WTC11 (cell line): ENCODE data around the gene ZNHIT3. TPM values are rescaled to one million over a fixed set of nuclear protein-coding genes. Genes with fewer than 3 reads are reported as not detected.
A peak's percentile ranks its signal among the peaks of the same experiment; 100 is the strongest.

Source experiments
- ATAC-seq: fragments of 200-7000 bp; cut with Tn5 transposase; 2 replicates; pipeline ENCODE4 v1.10.0; 2021; ENCODE audit warnings: mild to moderate bottlenecking, moderate library complexity
- CTCF ChIA-PET: fragments of 300-600 bp; sonication (Branson Sonifier 250); formaldehyde crosslinking; loops from one replicate; lab custom pipeline; 2021; ENCODE audit warnings: antibody characterized with exemption; lab: Charles Lee
- POLR2A ChIA-PET: fragments of 350-600 bp; sonication (Branson Sonifier 250); formaldehyde crosslinking; loops from one replicate; lab custom pipeline; 2021; ENCODE audit warnings: antibody characterized with exemption; lab: Charles Lee
- DNase-seq: peaks from one replicate; pipeline ENCODE4 v3.0.0; 2021; ENCODE audit warnings: low spot score
- H3K27ac Mint-ChIP-seq: 2 replicates; pipeline ENCODE4 v1.8.0; 2021; ENCODE audit warnings: mixed read lengths
- H3K27me3 Mint-ChIP-seq: 2 replicates; pipeline ENCODE4 v1.8.0; 2021; ENCODE audit warnings: low read depth, mild to moderate bottlenecking, moderate library complexity, mixed read lengths
- H3K36me3 Mint-ChIP-seq: 2 replicates; pipeline ENCODE4 v1.8.0; 2021; ENCODE audit warnings: mixed read lengths
- H3K4me1 Mint-ChIP-seq: 2 replicates; pipeline ENCODE4 v1.8.0; 2022; ENCODE audit warnings: mixed read lengths
- H3K4me3 Mint-ChIP-seq: 2 replicates; pipeline ENCODE4 v1.8.0; 2021; ENCODE audit warnings: mild to moderate bottlenecking, moderate library complexity, mixed read lengths
- H3K9me3 Mint-ChIP-seq: 2 replicates; pipeline ENCODE4 v1.8.0; 2021; ENCODE audit warnings: mixed read lengths
- ATF1 ChIP-seq: sonication (generic); formaldehyde crosslinking; IDR thresholded peaks from 2 replicates; pipeline ENCODE4 v1.8.1; 2023; ENCODE audit warnings: mild to moderate bottlenecking, moderate library complexity, missing genetic modification reagents
- CBFB ChIP-seq: sonication (generic); formaldehyde crosslinking; IDR thresholded peaks from 2 replicates; pipeline ENCODE4 v1.8.1; 2022; ENCODE audit warnings: mild to moderate bottlenecking, low read depth, missing genetic modification reagents
- CDX4 ChIP-seq: fragments of 250-450 bp; sonication (Bioruptor Pico); IDR thresholded peaks from 2 replicates; pipeline ENCODE4 v1.9.0; 2021; ENCODE audit warnings: moderate library complexity, mild to moderate bottlenecking, inconsistent platforms, borderline replicate concordance
- CREB1 ChIP-seq: sonication (generic); formaldehyde crosslinking; IDR thresholded peaks from 2 replicates; pipeline ENCODE4 v1.8.0; 2023; ENCODE audit warnings: mild to moderate bottlenecking, missing genetic modification reagents
- E2F5 ChIP-seq: sonication (generic); formaldehyde crosslinking; IDR thresholded peaks from 2 replicates; pipeline ENCODE4 v1.8.1; 2022; ENCODE audit warnings: mild to moderate bottlenecking, moderate library complexity, missing genetic modification reagents
- FOXP1 ChIP-seq: sonication (generic); formaldehyde crosslinking; IDR thresholded peaks from 2 replicates; pipeline ENCODE4 v1.8.0; 2022; ENCODE audit warnings: missing genetic modification reagents, mild to moderate bottlenecking, moderate library complexity, borderline replicate concordance
- HMGXB4 ChIP-seq: sonication (generic); formaldehyde crosslinking; IDR thresholded peaks from 2 replicates; pipeline ENCODE4 v1.8.1; 2023; ENCODE audit warnings: mild to moderate bottlenecking, moderate library complexity, missing genetic modification reagents
- IRF1 ChIP-seq: sonication (generic); formaldehyde crosslinking; IDR thresholded peaks from 2 replicates; pipeline ENCODE4 v1.8.0; 2023; ENCODE audit warnings: missing genetic modification reagents
- JAZF1 ChIP-seq: fragments of 250-450 bp; sonication (Bioruptor Pico); IDR thresholded peaks from 2 replicates; pipeline ENCODE4 v1.9.0; 2021; ENCODE audit warnings: moderate library complexity, mild to moderate bottlenecking, inconsistent platforms
- OVOL2 ChIP-seq: fragments of 250-450 bp; sonication (Bioruptor Pico); IDR thresholded peaks from 2 replicates; pipeline ENCODE4 v1.9.0; 2021; ENCODE audit warnings: mild to moderate bottlenecking, borderline replicate concordance
- PRDM15 ChIP-seq: sonication (generic); formaldehyde crosslinking; IDR thresholded peaks from 2 replicates; pipeline ENCODE4 v1.8.0; 2022; ENCODE audit warnings: missing genetic modification reagents
- RELA ChIP-seq: sonication (generic); formaldehyde crosslinking; IDR thresholded peaks from 2 replicates; pipeline ENCODE4 v1.8.1; 2022; ENCODE audit warnings: missing genetic modification reagents, mild to moderate bottlenecking, borderline replicate concordance
- SMAD4 ChIP-seq: sonication (generic); formaldehyde crosslinking; IDR thresholded peaks from 2 replicates; pipeline ENCODE4 v1.8.0; 2022; ENCODE audit warnings: mild to moderate bottlenecking, missing genetic modification reagents
- STAT6 ChIP-seq: sonication (generic); formaldehyde crosslinking; conservative IDR thresholded peaks from 2 replicates; pipeline ENCODE4 v1.8.1; 2023; ENCODE audit warnings: mild to moderate bottlenecking, low read depth, missing genetic modification reagents, moderate library complexity
- TCF7 ChIP-seq: sonication (generic); formaldehyde crosslinking; IDR thresholded peaks from 2 replicates; pipeline ENCODE4 v1.8.0; 2022; ENCODE audit warnings: mild to moderate bottlenecking, low read depth, missing genetic modification reagents, moderate library complexity
- ZBTB21 ChIP-seq: sonication (generic); formaldehyde crosslinking; IDR thresholded peaks from 2 replicates; pipeline ENCODE4 v1.8.1; 2023; ENCODE audit warnings: mild to moderate bottlenecking, missing genetic modification reagents, borderline replicate concordance
- ZNF121 ChIP-seq: sonication (generic); formaldehyde crosslinking; IDR thresholded peaks from 2 replicates; pipeline ENCODE4 v1.8.0; 2023; ENCODE audit warnings: missing genetic modification reagents
- ZNF138 ChIP-seq: sonication (generic); formaldehyde crosslinking; conservative IDR thresholded peaks from 2 replicates; pipeline ENCODE4 v1.8.1; 2022; ENCODE audit warnings: mild to moderate bottlenecking, moderate library complexity, missing genetic modification reagents
- ZNF219 ChIP-seq: sonication (generic); formaldehyde crosslinking; IDR thresholded peaks from 2 replicates; pipeline ENCODE4 v1.8.0; 2023; ENCODE audit warnings: missing genetic modification reagents, mild to moderate bottlenecking, borderline replicate concordance
- total RNA-seq: library from RNA; stranded (reverse); gene quantifications from 3 replicates; pipeline ENCODE4 v1.2.3, GENCODE V29; 2021
- TF ChIP-seq, protein P1 (sequence below): sonication (generic); formaldehyde crosslinking; IDR thresholded peaks from 2 replicates; pipeline ENCODE4 v1.8.0; 2022; ENCODE audit warnings: mild to moderate bottlenecking, missing genetic modification reagents

Gene ZNHIT3
- total RNA-seq, 1 experiment from 2014 or later, result 47.0 TPM

DNA sequence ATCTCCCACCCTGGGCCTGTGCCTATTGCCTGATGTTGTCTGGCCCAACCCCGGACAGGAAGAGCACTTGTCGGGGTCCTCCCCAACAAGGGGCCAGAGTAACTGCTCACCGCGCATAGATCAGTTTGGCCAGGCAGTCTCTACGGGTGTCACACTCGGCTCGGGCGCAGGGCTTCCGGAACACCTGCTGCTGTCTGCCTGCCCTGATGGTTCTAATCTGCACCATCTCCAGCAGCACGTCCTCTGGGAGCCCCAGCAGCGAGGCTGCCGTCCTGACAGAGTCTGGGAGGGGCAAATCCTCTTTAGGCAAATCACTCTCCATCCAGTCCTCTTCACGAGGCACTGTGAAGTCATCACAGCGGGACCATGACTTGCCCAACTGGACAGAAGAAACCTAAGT is 24.2 kb downstream of the ZNHIT3 start:
- ChIA-PET CTCF (no interaction called here), POLR2A (no interaction called here)
- Mint-ChIP-seq H3K9me3 (no peaks in the 10 kb centered on the region), H3K27me3 (no peaks in the 10 kb centered on the region), H3K36me3 (peaks cover 87% of the 10 kb centered on the region), H3K27ac (peak overlapping the region; percentile 45; the same call in 1 of the 2 replicates), H3K4me3 (no peak overlapping the region), H3K4me1 (no peaks in the 10 kb centered on the region)
- ATAC-seq (no peak), DNase-seq (no peak)
- TF ChIP-seq PRDM15 (CRISPR knock-in tag) (no peak), IRF1 (CRISPR knock-in tag) (no peak), OVOL2 (CRISPR knock-in tag) (no peak), HMGXB4 (CRISPR knock-in tag) (no peak), RELA (CRISPR knock-in tag) (no peak), SMAD4 (CRISPR knock-in tag) (no peak), ZNF121 (CRISPR knock-in tag) (no peak), ATF1 (CRISPR knock-in tag) (no peak), CBFB (no peak), STAT6 (no peak), FOXP1 (CRISPR knock-in tag) (no peak), CREB1 (no peak), ZNF138 (no peak), ZBTB21 (CRISPR knock-in tag) (no peak), TCF7 (CRISPR knock-in tag) (no peak), ZNF219 (CRISPR knock-in tag) (no peak), E2F5 (CRISPR knock-in tag) (no peak), JAZF1 (CRISPR knock-in tag) (no peak), CDX4 (CRISPR knock-in tag) (no peak)
- TF ChIP-seq, protein P1, sequence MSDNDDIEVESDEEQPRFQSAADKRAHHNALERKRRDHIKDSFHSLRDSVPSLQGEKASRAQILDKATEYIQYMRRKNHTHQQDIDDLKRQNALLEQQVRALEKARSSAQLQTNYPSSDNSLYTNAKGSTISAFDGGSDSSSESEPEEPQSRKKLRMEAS (CRISPR knock-in tag), result no peak
